CMK (cell line): Measurements from ENCODE around the gene KRT6B.
"Not testable (repeated sequence)": the region's sequence is repeated elsewhere in the genome, so short reads cannot be mapped to it uniquely, and the experiment has no call there.

ENCODE experiments used
- DNase-seq: peaks from one replicate; pipeline ENCODE4 v3.0.0-alpha.2; 2010; ENCODE audit warnings: low read depth

The KRT6B gene

DNA sequence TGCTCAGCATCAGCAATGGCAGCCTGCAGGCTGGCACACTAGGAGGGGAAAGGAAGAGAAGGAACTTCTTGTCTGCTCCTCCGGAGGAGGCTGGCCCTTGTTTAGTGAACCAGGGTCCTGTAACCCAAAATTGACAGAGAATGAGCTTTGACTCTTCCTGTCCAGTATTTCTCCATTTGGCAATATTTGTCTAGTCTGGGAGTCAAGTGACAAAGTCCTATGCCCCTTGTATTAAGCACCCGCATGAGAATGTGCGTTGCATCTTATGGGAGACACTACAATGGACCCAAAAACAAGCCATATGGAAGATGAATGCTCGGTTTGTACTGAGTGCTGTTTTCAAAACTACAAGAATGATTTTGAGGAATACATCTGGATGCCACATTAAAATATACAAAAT lies 17.9 kb upstream of the KRT6B start:
- DNase-seq: no peak

DNA sequence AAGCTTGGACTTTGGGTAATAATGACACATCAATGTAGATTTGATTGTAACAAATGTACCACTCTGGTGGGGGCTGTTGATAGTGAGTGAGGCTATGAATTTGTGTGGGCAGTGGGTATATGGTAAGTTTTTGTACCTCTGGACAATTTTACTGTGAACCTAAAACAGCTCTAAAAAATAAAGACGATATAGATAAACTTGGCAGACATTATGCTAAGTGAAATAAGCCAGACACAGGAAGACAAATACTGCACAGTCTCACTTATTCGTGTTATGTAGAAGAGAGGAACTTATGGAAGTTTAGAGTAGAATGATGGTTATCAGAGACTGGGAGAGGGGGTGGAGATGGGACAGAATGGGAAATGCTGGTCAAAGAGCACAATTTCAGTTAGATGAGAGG lies 13.0 kb upstream of the KRT6B start:
- no peak for DNase-seq

DNA sequence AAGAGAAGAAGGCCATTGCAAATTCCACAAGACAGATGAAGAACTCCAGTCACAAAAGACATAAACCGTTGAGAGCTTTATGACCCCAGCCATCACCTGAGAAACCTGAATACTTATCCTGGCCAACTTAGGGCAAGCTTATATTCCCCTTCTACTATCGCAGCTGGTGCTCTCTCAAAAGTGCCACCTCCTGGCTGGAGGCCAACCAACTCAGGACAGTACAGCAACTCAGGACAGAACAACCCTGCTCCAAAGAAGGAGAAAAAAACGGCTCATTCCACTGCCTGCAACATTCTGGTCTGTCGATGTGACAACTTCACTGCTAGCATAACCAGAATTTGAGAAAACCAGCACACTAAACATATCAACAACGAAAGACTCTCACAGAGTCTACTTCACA lies 9.7 kb upstream of the KRT6B start:
- no peak for DNase-seq

DNA sequence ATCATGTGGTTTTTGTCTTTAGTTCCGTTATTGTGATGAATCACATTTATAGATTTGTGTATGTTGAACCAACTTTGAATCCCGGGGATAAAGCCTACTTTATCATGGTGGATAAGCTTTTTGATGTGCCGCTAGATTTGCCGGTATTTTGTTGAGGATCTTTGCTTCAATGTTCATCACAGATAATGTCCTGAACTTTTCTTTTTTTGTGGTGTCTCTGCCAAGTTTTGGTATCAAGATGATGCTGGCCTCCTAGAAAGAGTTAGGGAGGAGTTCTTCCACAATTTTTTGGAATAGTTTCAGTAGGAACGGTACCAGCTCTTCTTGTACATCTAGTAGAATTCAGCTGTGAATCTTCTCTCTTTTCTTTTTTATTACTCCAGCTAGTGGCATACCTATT lies 6.9 kb upstream of the KRT6B start:
- no peak for DNase-seq

DNA sequence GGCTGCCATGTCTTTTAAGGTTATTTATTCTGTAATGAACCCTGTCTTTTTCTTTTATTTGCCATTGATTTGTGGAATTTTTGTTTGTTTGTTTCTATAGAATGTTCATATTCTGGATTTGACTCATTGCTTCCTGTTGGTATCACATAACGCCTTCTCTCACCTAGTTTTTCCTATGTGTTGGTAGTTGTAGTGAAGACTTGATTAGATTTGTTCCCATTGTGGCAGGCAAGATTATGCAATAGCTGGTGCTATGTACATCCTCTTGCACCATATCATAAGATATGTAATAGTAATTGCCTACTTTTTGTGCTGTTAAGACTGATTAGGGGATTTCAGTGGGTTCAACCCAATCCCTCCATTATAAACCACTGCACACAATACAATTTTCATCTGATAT lies 3.9 kb upstream of the KRT6B start:
- DNase-seq: no peak

DNA sequence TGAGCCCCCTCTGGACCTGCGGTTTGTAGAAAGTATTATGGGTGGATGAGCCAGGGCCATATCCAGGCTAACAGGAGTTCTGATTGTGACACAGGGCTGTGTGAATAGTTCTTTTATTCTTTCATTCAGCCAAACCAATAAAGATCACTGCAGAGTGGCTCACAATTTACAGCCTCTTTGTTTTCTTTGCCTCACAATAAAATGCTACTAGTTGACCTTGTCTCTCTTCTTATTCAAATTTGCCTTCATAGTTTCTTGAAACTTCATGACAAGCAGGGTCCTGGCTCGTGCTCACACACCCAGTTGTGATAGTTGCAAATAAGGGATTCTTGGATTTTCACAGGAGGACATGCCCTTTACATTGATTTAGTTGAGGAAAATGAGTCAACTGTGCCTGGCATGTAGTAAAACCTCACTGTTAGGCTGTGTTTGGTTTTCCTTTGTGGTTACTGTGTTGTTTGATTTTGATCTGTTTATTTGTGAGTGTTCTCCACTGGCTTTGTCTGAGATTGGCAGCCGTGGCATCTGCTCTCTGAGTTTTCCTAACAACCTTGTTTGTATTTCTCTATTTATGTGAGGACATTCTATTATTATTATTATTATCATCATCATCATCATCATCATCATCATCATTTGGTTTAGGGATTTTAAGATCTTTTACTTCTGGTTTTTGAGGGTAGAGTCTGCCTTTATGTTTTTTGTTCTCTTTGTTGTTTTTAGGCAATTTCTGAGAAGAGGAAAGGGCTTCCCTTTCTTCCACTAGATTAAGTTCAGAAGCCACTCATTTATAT lies 2.7 kb upstream of the KRT6B start:
- no peak for DNase-seq

DNA sequence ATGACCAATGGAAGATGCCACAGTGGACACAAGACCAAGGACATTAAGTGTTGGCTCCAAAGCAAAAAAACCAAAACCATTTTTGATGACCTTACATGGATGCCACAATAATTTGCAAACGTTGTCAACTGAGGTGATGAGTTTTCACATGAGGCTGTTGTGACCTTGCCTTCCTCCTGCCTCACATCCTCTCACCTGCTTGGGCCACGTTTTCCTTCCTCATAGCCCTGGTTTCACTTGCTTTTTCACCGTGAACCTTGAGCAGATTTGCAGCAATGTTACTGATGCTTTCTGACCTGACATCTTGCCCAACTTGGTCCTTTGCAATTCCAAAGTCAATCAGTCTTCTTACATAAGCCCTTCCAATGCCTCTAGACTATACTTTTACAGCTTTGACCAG lies 3.7 kb downstream of the KRT6B start:
- DNase-seq: no peak

DNA sequence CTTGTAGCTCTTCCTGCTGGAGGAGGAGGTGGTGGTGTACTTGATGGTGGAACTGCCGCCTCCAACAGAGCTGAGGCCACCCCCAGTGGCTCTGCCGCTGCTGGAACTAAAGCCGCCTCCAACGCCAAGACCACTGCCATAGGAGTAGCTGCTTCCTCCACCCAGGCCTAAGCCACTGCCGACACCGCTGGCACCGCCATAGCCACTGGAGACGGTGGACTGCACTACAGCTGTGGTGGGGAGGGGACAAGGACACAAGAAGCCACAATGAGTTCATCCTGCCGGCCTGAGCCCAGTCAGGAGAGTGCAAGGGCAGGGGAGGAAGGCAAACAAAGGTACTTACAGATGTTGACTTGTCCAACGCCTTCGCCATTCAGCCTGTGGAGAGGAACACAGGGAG lies 4.8 kb downstream of the KRT6B start:
- not testable (repeated sequence) for DNase-seq

DNA sequence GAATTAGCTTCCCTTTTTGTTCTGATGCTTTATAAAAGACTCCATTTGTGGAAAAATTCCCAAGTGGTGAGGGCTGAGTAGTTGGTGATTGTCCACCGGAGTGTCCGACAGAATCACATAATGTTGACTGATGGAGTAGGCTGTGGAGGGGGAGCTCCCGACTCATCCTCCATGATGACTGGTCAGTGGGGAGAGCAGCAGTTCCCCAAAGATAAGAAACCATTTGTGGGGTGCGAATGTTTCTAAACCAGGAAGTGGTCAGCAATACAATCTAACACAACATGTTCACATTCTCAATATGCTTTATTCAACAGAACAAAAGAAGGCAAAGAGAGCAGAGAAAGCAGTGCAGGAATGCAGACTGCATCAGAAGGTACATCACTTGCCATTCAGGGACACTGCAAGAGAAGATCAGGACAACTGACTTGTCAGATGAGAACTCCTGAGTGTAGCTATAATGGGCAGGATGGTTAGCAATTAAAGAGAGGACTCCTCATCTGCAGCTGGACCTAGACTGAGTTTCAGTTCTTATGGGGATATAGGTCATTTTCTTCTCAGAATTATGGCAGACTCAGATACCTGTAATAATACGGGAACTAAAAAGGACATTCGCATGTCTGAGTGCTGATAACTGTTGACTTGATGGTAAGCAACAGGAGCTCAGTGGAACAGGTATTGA lies 5.4 kb downstream of the KRT6B start:
- peak; percentile 15 for DNase-seq

DNA sequence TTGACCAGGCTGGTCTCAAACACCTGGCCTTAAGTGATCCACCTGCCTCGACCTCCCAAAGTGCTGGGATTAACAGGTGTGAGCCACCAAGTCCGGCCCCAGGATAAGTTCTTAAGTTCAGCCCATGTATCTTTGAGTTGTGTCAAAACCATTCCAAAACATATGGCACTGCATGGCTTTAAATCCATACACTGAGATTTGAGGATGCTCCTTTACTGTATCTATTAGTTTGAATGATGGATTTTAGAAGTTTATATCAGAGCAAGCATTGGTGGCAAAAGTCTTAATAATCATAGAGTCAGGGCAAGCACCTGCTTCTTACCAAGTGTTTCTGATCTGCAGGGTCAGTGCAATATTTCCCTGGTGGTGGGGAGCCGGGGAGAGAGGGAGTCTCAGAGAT lies 6.1 kb downstream of the KRT6B start:
- DNase-seq: no peak

DNA sequence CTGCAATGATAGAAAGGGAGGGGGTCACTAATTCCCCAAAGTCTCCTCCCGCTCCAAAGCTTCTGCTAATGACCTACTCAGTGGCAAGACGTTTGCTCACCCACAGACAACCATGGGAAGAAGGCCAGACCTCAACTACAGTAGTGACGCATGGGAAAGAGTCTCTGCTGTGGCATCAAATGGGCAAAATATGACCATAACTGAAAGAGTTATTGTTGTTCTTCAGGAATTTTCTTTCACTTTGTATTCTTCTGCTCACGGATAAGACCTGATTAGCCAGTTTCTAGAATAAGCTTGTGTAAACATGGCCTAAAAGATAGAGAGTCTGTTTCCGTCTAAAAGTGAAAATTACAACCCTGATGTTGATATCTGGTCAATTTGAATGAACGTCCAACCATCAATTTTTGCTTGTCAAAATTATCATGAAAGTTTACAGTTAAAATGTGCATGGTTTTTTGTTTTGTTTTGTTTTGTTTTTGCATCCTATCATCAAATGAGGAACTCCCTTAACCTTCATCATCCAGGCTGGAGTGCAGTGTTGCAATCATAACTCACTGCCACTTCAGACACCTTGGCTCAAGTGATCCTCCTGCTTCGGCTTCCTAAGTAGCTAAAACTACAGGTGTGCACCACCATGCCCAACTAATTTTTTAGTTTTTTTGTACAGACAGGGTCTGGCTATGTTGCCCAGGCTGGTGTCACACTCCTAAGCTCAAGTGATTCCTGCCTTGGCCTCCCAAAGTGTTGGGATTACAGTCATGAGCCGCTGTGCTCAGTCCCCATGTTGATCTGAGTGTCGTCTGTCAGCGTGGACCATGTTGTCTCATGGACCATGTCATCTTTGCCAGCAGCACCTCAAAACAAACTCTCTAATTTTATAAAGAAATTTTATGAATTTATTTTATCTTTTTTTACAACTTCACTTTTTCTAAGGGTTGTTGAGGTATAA lies 7.0 kb downstream of the KRT6B start:
- DNase-seq: no peak

DNA sequence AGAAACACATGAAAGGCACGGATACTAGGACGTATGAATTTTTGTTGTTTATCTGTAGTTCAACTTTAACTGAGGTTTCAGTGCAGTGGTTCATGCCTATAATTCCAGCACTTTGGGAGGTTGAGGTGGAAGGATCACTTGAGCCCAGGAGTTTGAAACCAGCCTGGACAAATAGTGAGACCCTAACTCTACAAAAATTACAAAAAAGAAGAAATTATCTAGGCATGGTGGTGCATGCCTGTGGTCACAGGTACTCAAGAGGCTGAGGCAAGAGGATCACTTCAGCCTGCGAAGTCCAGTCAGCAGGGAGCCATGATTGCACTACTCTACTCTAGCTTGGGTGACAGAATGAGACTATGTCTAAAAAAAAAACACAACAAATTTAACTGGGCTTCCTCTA lies 8.0 kb downstream of the KRT6B start:
- DNase-seq: no peak

DNA sequence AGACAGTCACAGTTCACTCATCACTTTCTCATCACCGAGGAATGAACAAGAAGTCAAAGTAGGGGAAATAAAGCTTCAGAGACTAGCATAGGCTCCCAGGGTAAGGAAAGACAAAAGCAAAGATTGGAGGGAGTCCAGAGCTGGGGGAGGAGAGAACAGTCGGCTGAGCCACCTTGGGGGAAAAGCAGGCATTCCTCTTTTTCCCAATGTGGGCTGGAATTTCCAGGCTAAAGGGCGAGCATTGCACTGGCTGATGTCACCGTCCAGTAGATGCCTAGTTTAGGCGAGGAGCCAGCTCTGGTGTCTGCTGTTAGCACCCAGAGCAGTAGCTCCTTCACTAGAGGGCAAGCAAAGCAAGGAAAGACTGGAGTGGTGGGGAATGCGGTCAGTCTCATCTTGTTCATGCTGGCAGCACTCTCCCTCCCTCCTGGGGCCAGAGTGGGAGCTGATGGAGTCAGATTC lies 9.3 kb downstream of the KRT6B start:
- no peak for DNase-seq

DNA sequence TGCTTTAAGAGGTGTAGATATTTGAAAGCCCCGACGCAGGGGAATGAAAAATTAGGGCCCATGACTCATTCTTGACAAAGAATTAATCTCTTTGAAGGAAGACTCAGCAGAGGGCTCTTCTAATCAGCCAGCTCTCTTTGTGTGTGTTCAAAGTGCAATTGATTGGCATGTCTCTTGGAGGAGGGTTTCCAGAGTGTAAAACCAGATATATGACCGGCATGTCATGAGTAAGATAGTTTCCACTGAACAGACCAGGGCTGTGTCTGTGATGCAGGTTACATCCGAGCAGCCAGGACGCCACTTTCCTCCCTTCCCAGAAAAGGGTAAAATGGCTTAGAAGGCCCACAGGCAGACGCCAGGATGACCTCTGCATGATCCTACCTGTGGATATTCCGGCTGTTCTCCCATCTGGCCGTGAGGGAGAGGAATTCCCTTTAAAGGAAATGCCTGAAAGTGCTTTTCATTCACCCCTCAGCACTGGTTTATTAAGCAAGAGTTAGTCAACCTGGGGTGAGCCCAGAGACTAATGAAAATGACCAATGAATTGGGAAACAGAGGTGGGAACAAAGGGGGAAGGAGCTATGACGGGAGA lies 10.5 kb downstream of the KRT6B start:
- no peak for DNase-seq

DNA sequence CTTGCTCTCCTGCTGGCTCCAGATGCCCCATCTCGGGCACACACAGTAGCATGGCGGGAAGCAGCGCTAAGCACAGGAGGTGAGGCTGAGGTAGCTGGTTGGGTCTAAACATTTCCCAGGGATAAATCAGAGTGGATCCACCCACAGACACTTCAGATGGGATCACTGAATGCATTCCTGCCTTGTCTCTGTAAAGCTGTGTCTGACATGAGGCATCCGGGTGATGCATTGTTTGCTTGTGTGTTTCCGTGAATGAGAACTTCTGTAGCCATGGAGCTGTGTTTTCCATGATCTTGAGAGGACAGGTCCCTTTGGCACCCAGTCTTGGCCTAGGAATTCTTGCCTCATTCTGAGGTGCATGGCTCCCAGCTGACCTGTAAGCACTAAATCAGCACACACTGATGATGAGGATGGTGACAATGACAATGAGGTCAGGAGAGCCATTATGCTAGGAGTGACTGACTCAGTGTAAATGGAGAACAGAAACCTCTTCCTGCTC lies 11.1 kb downstream of the KRT6B start:
- no peak for DNase-seq

DNA sequence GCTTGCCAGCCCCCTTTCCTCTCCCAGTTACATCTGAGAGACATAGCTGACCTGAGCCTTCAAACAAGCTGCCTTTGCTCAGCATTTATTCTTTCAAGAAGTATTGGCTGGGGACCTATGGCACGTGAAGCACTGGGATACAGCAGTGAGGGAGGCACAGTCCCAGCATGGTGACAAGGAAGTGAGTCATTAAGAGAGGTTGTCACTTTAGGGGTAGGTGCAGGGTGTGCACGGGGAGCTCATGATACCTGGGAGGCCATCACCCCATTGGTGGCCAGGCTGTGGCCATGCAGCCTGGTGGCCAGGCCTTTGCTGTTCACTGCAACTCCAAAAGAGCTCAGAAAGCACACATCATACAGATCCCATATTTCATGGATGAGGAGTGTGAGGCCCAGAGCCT lies 12.1 kb downstream of the KRT6B start:
- no peak for DNase-seq

DNA sequence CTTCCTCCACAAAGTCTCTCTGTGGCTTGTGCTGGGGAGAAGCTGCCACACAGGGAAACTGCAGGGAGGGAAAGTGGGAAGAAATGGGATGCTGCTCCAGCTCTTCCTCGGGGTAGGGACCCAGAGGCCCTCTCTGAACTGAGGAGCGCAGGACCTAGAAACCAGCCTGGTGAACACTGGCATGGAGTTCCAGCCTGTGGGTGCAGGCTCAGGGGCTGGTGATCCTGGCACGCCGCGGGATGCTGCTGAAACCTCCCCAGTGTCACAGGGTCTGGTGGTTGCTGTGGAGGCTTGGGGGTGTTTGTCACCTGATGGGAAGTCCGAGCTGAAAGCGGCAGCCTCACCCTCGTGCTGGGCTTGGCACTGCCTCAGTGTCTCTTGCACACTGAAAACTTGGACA lies 12.5 kb downstream of the KRT6B start:
- DNase-seq: no peak

DNA sequence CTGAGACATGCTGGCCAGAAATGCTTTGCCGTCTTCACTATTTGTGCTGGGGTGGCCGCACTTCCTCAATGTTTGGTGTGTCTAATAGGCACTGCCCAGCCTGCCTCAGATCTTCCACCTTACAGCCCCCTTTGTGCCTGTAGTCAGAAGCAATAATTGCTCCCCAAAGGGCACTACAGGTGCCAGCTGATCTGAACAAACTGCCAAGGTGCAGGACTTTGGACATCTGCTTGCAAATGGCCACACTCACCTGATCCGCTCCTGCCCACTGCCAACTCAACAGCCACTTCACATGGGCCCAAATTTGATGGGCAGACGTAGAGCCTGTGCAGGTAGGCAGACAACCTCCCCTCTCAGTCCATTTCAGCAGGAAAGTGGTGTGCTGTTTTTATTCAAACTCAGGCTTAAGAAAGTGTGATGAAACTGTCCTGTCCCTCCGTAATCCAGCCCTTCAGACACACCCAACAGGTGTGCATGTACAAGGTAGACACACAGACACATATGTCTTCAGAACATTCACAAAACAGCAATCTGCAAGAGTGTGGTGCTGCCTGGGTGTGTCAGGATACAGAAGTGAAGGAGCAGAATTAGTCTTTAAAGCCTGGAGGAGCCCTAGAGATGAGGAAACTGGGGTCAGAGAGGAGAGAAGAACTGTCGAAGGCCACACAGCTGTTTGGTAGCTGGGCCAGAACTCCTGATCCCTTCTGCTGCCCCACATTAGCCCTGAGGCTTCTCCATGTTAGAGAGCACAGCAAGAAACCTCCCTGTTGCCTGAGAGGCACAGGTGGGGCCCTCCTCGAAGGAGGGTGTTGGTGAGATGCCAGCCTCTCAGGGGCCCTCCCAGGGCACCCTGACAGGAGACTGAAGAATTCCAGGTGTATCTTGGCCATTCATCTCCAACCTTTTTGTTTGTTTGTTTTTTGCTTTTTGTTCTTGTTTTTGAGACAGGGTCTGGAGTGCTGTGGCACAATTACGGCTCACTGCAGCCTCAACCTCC lies 13.3 kb downstream of the KRT6B start:
- DNase-seq: no peak

DNA sequence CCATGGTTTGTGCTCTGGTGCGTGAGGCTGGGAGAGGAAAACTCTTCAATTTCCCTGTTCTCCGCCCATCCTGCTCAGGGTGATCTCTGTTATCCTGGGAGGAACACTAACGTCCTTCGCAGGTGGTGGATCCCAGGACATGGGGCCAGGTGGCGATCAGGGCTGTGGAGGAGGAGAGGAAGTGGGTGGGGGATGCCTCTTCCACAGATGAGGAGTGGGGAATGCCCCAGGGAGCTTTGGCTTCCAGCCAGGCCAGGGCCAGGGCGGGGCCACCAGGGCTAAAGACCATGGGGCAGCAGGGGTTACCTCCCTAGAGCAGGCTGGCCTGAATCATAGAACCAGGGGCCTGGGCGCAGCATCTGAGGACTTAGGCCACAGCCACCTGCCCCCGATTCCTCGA lies 14.4 kb downstream of the KRT6B start:
- DNase-seq: no peak

DNA sequence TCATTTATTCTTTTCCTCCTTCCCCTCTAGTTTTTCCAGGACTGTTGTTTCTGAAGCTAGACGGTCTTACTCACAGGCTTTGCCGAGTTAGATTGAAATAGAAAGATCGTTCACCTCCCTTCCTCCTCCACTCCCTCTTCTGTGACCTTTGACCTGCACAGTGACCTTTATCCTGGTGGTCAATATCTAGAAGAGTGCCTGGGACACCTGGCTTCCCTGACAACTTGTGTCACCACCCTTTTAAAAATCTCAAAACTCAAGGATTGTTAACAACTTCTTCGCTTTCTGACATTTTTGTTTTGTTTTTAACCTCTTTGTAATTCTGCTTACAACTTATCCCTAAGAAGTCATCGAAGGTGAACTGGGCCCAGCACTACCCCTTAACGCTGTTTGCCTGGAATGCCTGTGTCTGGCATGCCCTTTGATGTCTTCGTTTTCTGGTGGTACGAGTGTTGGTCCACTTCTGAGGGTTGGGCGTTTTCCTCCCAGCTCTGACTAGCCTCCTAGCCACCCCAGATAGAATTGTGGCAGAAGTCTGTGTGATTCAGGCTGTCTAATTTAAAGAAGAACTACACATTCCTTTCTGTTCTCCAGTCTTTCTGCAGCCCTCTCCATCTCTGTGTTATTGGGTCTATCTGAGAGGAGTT lies 15.0 kb downstream of the KRT6B start:
- no peak for DNase-seq
